ENCODE results near the gene WDR4. TPM values are rescaled to one million over a fixed set of nuclear protein-coding genes. Genes with fewer than 3 reads are reported as not detected.
"Not testable (repeated sequence)": the region's sequence is repeated elsewhere in the genome, so short reads cannot be mapped to it uniquely, and the experiment has no call there.

The WDR4 gene
- total RNA-seq, 1 donor from 2014 or later: 21.7 TPM

GRCh38 chr21:42815217-42815616, 64.1 kb downstream of the WDR4 start:
- H3K36me3 Mint-ChIP-seq: peaks cover 12% of the 10 kb centered on the region
- no peak for TF ChIP-seq CTCF (IDR thresholded peaks at IDR 0.05; ENCODE audit: unreplicated experiment)
- no peaks in the 10 kb centered on the region for H3K27me3 Mint-ChIP-seq (ENCODE audit: low read depth)
- no peak overlapping the region for H3K4me3 Mint-ChIP-seq
- DNase-seq (ENCODE audit: low spot score in 2 of 2, unreplicated experiment in 2 of 2): no peak
- H3K27ac Mint-ChIP-seq: no peak overlapping the region
- peaks cover 20% of the 10 kb centered on the region for H3K9me3 Mint-ChIP-seq
- peaks cover 5% of the 10 kb centered on the region for H3K4me1 Mint-ChIP-seq

GRCh38 chr21:42812528-42813241, 66.7 kb downstream of the WDR4 start:
- H3K4me3 Mint-ChIP-seq: peak overlapping the region; percentile 18
- H3K27me3 Mint-ChIP-seq (ENCODE audit: low read depth); H3K4me1 Mint-ChIP-seq: not testable (repeated sequence)
- peaks cover 12% of the 10 kb centered on the region for H3K36me3 Mint-ChIP-seq
- DNase-seq (ENCODE audit: low spot score in 2 of 2, unreplicated experiment in 2 of 2): peak in 1 of 2 experiments; percentile 7
- H3K27ac Mint-ChIP-seq: peak overlapping the region; percentile 90
- H3K9me3 Mint-ChIP-seq: peaks cover 13% of the 10 kb centered on the region

- DNase-seq (ENCODE audit: low spot score in 2 of 2, unreplicated experiment in 2 of 2): no peak
- Mint-ChIP-seq H3K27me3 (ENCODE audit: low read depth) (peaks cover 4% of the 10 kb centered on the region), H3K36me3 (peaks cover 9% of the 10 kb centered on the region), H3K9me3 (peaks cover 8% of the 10 kb centered on the region), H3K27ac (peak overlapping the region; percentile 90), H3K4me3 (no peak overlapping the region), H3K4me1 (peaks cover 5% of the 10 kb centered on the region)
- no peak for TF ChIP-seq CTCF (IDR thresholded peaks at IDR 0.05; ENCODE audit: unreplicated experiment)
Observed at GRCh38 chr21:42811960-42812359, 67.4 kb downstream of the WDR4 start.

- TF ChIP-seq CTCF (IDR thresholded peaks at IDR 0.05; ENCODE audit: unreplicated experiment): no peak
- peaks cover 3% of the 10 kb centered on the region for H3K36me3 Mint-ChIP-seq
Observed at GRCh38 chr21:42809577-42810475, 69.5 kb downstream of the WDR4 start.

GRCh38 chr21:42809171-42809570, 70.2 kb downstream of the WDR4 start:
- Mint-ChIP-seq H3K4me3 (no peak overlapping the region), H3K27me3 (ENCODE audit: low read depth) (peaks cover 29% of the 10 kb centered on the region), H3K27ac (no peak overlapping the region), H3K36me3 (peaks cover 2% of the 10 kb centered on the region), H3K9me3 (no peaks in the 10 kb centered on the region), H3K4me1 (peaks cover 5% of the 10 kb centered on the region)
- DNase-seq (ENCODE audit: low spot score in 2 of 2, unreplicated experiment in 2 of 2): no peak
- no peak for TF ChIP-seq CTCF (IDR thresholded peaks at IDR 0.05; ENCODE audit: unreplicated experiment)

More at GRCh38 chr21:42809577-42810475, 69.5 kb downstream of the WDR4 start:
- peak in 1 of 2 experiments; percentile 9 for DNase-seq (ENCODE audit: low spot score in 2 of 2, unreplicated experiment in 2 of 2)
- H3K4me1 Mint-ChIP-seq: peaks cover 5% of the 10 kb centered on the region
- peaks cover 24% of the 10 kb centered on the region for H3K27me3 Mint-ChIP-seq (ENCODE audit: low read depth)
- peaks cover under 1% of the 10 kb centered on the region for H3K9me3 Mint-ChIP-seq
- H3K27ac Mint-ChIP-seq: no peak overlapping the region
- no peak overlapping the region for H3K4me3 Mint-ChIP-seq
